ENCODE measurements around the gene NLE1.
"Not testable (repeated sequence)": the region's sequence is repeated elsewhere in the genome, so short reads cannot be mapped to it uniquely, and the experiment has no call there.

The NLE1 gene

GRCh38 chr17:35119370-35120165 is 22.5 kb downstream of the NLE1 start, which contains the start of gene RAD51D:
Gene RAD51D (minus strand): TSS chr17:35119860. CDS start chr17:35119613, 247 bp downstream.
- DNase-seq (ENCODE audit: low read depth) = peak; percentile 87
- TF ChIP-seq MAX (IDR thresholded peaks at IDR 0.05; ENCODE audit: low read depth, low read length) (peak; percentile 66), MYC (IDR thresholded peaks at IDR 0.05; ENCODE audit: low read depth, low read length) (0 out of 2 replicates have a peak, but pooled peaks have one; percentile 5), CTCF (IDR thresholded peaks at IDR 0.05; ENCODE audit: low read depth, low read length) (peak; percentile 77), POLR2A (IDR thresholded peaks at IDR 0.05; ENCODE audit: extremely low read depth, insufficient read length) (peak; percentile 33)
- H3K4me3 ChIP-seq (ENCODE audit: low read depth, low read length) = peak within 1 kb of the TSS; percentile 78

GRCh38 chr17:35117984-35118383 is 24.1 kb downstream of the NLE1 start:
- no peak overlapping the region for H3K4me3 ChIP-seq (ENCODE audit: low read depth, low read length)
- TF ChIP-seq CTCF (IDR thresholded peaks at IDR 0.05; ENCODE audit: low read depth, low read length) = peak; percentile 57
- TF ChIP-seq MYC (IDR thresholded peaks at IDR 0.05; ENCODE audit: low read depth, low read length) = no peak
- TF ChIP-seq MAX (IDR thresholded peaks at IDR 0.05; ENCODE audit: low read depth, low read length) = no peak
- peak; percentile 82 for DNase-seq (ENCODE audit: low read depth)

- no peak for TF ChIP-seq CTCF (IDR thresholded peaks at IDR 0.05; ENCODE audit: low read depth, low read length)
- peak; percentile 36 for DNase-seq (ENCODE audit: low read depth)
- no peak overlapping the region for H3K4me3 ChIP-seq (ENCODE audit: low read depth, low read length)
Observed at GRCh38 chr17:35116845-35117244, 25.3 kb downstream of the NLE1 start.

GRCh38 chr17:35110791-35111190 is 31.3 kb downstream of the NLE1 start:
- not testable (repeated sequence) for H3K4me3 ChIP-seq (ENCODE audit: low read depth, low read length); DNase-seq (ENCODE audit: low read depth)

- no peak for DNase-seq (ENCODE audit: low read depth)
Observed at GRCh38 chr17:35104844-35105450, 37.2 kb downstream of the NLE1 start.

More at GRCh38 chr17:35104844-35105450, 37.2 kb downstream of the NLE1 start:
- TF ChIP-seq POLR2A (IDR thresholded peaks at IDR 0.05; ENCODE audit: extremely low read depth, insufficient read length) (no peak), MAX (IDR thresholded peaks at IDR 0.05; ENCODE audit: low read depth, low read length) (no peak), MYC (IDR thresholded peaks at IDR 0.05; ENCODE audit: low read depth, low read length) (no peak), CTCF (IDR thresholded peaks at IDR 0.05; ENCODE audit: low read depth, low read length) (no peak)
- no peak overlapping the region for H3K4me3 ChIP-seq (ENCODE audit: low read depth, low read length)

Measured in NB4 (cell line).